Testis (tissue), 3 donors: Measurements from ENCODE around the gene OR51Q1. TPM values are rescaled to one million over a fixed set of nuclear protein-coding genes. Genes with fewer than 3 reads are reported as not detected.

ENCODE experiments used
- DNase-seq: peaks from one replicate; pipeline ENCODE4 v3.0.0-alpha.2; 2019
- H3K27ac ChIP-seq, 2 donors: fragments of 200-600 bp; sonication (generic); one replicate each; pipeline ENCODE4 v1.5.1; 2019
- H3K27me3 ChIP-seq: fragments of 200-600 bp; sonication (generic); one replicate; pipeline ENCODE4 v1.5.1; 2019
- H3K36me3 ChIP-seq: fragments of 200-600 bp; sonication (generic); one replicate; pipeline ENCODE4 v1.5.1; 2017; ENCODE audit warnings: low read depth; ENCODE audit errors: missing control alignments
- H3K4me1 ChIP-seq: fragments of 200-600 bp; sonication (generic); one replicate; pipeline ENCODE4 v1.5.1; 2019
- H3K4me3 ChIP-seq, 2 donors: fragments of 200-600 bp; sonication (generic); one replicate each; pipeline ENCODE4 v1.5.1; 2017 to 2019
- H3K9me3 ChIP-seq: fragments of 200-600 bp; sonication (generic); one replicate; pipeline ENCODE4 v1.5.1; 2017
- CTCF ChIP-seq, 3 experiments: fragments of 450-650 bp in 2 of 3; fragments of 200-600 bp in 1 of 3; sonication (generic) in 1 of 3; IDR thresholded peaks; one replicate each; pipeline ENCODE4 v1.5.1; 2016 to 2019; ENCODE audit warnings: antibody characterized with exemption in 3 of 3, mild to moderate bottlenecking in 2 of 3, moderate library complexity in 1 of 3
- POLR2A ChIP-seq: fragments of 450-650 bp; IDR thresholded peaks from one replicate; pipeline ENCODE4 v1.6.1; 2017; ENCODE audit warnings: antibody characterized with exemption, mild to moderate bottlenecking, moderate library complexity
- WGBS, 2 donors: methylation state at CpG; one replicate each; pipeline ENCODE4 v1.1.5; 2018; 5-methylcytosine and 5-hydroxymethylcytosine counted together
- intact Hi-C: fragments of 100-400 bp; cut with DNase I; formaldehyde crosslinking; loops from one replicate; pipeline ENCODE4 v1.15.1; 2023; ENCODE audit warnings: low total_unique reads
- polyA plus RNA-seq: library from polyadenylated mRNA; stranded (reverse); fragments of 350-450 nt; fragmentation: Illumina TruSeq; extraction: RNeasy Lipid Tissue Mini Kit (QIAGEN cat#74804); gene quantifications from one replicate; pipeline ENCODE4 v1.2.3, GENCODE V29; 2014; ENCODE audit warnings: low read depth, low replicate concordance; ENCODE audit not compliant: insufficient read depth
- total RNA-seq, 2 donors: library from RNA; depleted of rRNA; stranded (reverse); fragments of >200 nt; gene quantifications; one replicate each; pipeline ENCODE4 v1.2.3, GENCODE V29; 2016

The OR51Q1 gene
- total and polyA plus RNA-seq, 3 donors from 2014 or later: not detected

DNA sequence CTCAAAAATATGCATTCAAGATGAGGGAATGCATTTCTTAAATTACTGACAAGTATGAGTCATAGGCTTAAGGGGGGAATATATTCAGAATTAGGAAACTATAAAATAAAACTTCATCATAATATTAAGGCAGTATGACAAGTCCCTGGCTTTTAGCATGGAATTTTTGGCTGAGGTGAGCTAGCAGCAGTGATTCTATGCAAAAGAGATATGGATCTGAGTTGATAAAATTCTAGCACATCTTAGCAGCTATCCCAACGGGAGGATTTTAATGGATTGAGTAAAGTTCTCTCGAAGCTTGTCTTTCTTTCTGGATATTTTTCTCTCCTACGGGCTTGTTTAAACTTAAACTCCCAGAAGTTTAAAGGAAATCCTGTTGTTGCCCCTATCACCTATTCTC lies 1.2 kb downstream of the OR51Q1 start:
- WGBS, 2 donors: 71 to 78% methylated on average over 3 of the region's 3 CpGs
- intact Hi-C loops: no loop called here
- Histone ChIP-seq H3K9me3 (no peaks in the 10 kb centered on the region), H3K27ac (no peak overlapping the region), H3K4me3 (no peak overlapping the region), H3K36me3 (no peaks in the 10 kb centered on the region), H3K4me1 (no peaks in the 10 kb centered on the region), H3K27me3 (no peaks in the 10 kb centered on the region)
- TF ChIP-seq CTCF (IDR thresholded peaks at IDR 0.05): no peak
- TF ChIP-seq POLR2A: no peak
- no peak for DNase-seq

DNA sequence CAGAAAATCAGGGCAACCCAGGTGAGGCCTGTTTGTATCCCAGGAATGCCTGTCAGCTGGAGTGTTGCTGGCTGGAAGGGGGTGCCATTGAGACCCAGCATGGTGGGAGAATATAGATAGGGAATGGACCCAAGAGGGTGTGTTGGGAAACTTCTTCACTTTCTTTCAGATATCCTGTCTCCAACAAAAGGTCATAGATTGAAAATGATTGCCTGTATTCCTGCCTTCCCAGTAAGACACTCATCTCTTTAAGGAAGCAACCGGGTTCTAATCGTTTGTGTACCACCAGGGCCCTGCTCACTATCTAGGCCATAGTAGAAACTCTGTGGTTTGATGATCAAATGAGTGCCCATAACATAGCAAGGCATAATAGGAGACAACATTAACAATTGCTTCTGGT lies 19.5 kb downstream of the OR51Q1 start, which contains the start of gene OR51I1:
Gene OR51I1, minus strand, starts transcription at position 101 of the 400 bp plus-strand sequence. Its CDS starts 0 bp downstream, at position 101.
- intact Hi-C loops: no loop called here
- no peaks in the 10 kb centered on the region for H3K4me1 ChIP-seq
- no peak within 1 kb of the TSS for H3K4me3 ChIP-seq
- H3K36me3 ChIP-seq: no peaks in the 10 kb centered on the region
- H3K27ac ChIP-seq: no peak within 1 kb of the TSS
- DNase-seq: no peak
- WGBS, 2 donors: 41 to 50% methylated on average over 2 of the region's 2 CpGs
- no peaks in the 10 kb centered on the region for H3K9me3 ChIP-seq
- no peaks in the 10 kb centered on the region for H3K27me3 ChIP-seq
- no peak for TF ChIP-seq CTCF (IDR thresholded peaks at IDR 0.05)
- TF ChIP-seq POLR2A: no peak

- TF ChIP-seq POLR2A (no peak), CTCF (IDR thresholded peaks at IDR 0.05) (no peak)
- H3K4me1 ChIP-seq: no peaks in the 10 kb centered on the region
- WGBS, 2 donors: 40 to 83% methylated on average over 2 of the region's 2 CpGs
- H3K9me3 ChIP-seq: no peaks in the 10 kb centered on the region
- intact Hi-C loops: no loop called here
- H3K27me3 ChIP-seq: no peaks in the 10 kb centered on the region
- H3K4me3 ChIP-seq: no peak overlapping the region
- no peak for DNase-seq
- H3K27ac ChIP-seq: no peak overlapping the region
- H3K36me3 ChIP-seq: no peaks in the 10 kb centered on the region
These were observed 22.0 kb downstream of the OR51Q1 start for GRCh38 chr11:5443835-5444393.

- H3K36me3 ChIP-seq: no peaks in the 10 kb centered on the region
- intact Hi-C loops: no loop called here
- no peak within 1 kb of the TSS for H3K4me3 ChIP-seq
- H3K27me3 ChIP-seq: no peaks in the 10 kb centered on the region
- no peak within 1 kb of the TSS for H3K27ac ChIP-seq
- no peak for TF ChIP-seq POLR2A
- no peak for TF ChIP-seq CTCF (IDR thresholded peaks at IDR 0.05)
- DNase-seq: no peak
- H3K9me3 ChIP-seq: no peaks in the 10 kb centered on the region
- 82 to 86% methylated on average over 2 of the region's 2 CpGs for WGBS, 2 donors
- H3K4me1 ChIP-seq: no peaks in the 10 kb centered on the region
These were observed 27.1 kb downstream of the OR51Q1 start, which contains the start of gene OR51I2 for GRCh38 chr11:5449023-5449422. OR51I2 (plus strand) TSS chr11:5449323; CDS start chr11:5453489, 4,166 bp downstream.

DNA sequence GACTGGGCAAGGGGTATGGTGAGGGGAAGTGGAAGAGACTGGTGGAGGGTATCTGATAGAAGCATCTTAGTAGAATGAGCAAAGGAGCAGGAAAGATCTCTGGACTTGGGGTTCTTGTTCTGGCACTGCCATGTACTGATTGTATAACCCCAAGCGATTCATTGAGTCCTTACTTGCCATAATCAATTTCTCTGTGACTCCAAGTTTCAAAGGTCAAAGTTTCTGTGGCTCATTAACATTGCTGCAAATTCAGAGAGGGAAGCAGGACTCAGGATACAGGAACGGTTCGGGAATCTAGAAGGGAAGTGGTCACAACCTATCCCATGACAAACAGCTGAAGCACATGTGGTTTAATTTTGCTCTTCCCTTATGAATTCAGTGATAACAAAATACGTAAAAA lies 27.5 kb downstream of the OR51Q1 start:
- Histone ChIP-seq H3K36me3 (no peaks in the 10 kb centered on the region), H3K27me3 (no peaks in the 10 kb centered on the region), H3K4me3 (no peak overlapping the region), H3K4me1 (no peaks in the 10 kb centered on the region), H3K9me3 (no peaks in the 10 kb centered on the region), H3K27ac (no peak overlapping the region)
- WGBS, 2 donors: 85 to 91% methylated on average over 4 of the region's 4 CpGs
- TF ChIP-seq CTCF (IDR thresholded peaks at IDR 0.05) (no peak), POLR2A (no peak)
- intact Hi-C loops: no loop called here
- no peak for DNase-seq
